Measurements from ENCODE around the gene PKHD1.

GRCh38 chr6:51949526-51949925 is 137.9 kb downstream of the PKHD1 start:
- no peak for TF ChIP-seq CTCF (IDR thresholded peaks at IDR 0.05)
- no peak for TF ChIP-seq POLR2A (IDR thresholded peaks at IDR 0.05)
